Transverse colon (tissue), 4 donors: ENCODE results near the gene YWHAG. TPM values are rescaled to one million over a fixed set of nuclear protein-coding genes. Genes with fewer than 3 reads are reported as not detected.
A peak's percentile ranks its signal among the peaks of the same experiment; 100 is the strongest.
"Not testable (repeated sequence)": the region's sequence is repeated elsewhere in the genome, so short reads cannot be mapped to it uniquely, and the experiment has no call there.

Experiments
- DNase-seq: peaks from one replicate; pipeline ENCODE4 v3.0.0-alpha.2; 2019
- H3K27ac ChIP-seq, 4 donors: fragments of 200-600 bp; sonication (generic); 2 replicates each; pipeline ENCODE4 v1.5.1; 2016 to 2018; ENCODE audit warnings: inconsistent platforms in 4 of 4
- H3K27me3 ChIP-seq: fragments of 200-600 bp; sonication (generic); 2 replicates; pipeline ENCODE4 v1.5.1; 2017; ENCODE audit warnings: inconsistent platforms
- H3K36me3 ChIP-seq, 4 donors: fragments of 200-600 bp; sonication (generic); 2 replicates each; pipeline ENCODE4 v1.5.1; 2017 to 2019; ENCODE audit warnings: inconsistent platforms in 4 of 4
- H3K4me1 ChIP-seq, 4 donors: fragments of 200-600 bp; sonication (generic); 2 replicates each; pipeline ENCODE4 v1.5.1; 2017 to 2020; ENCODE audit warnings: inconsistent platforms in 4 of 4
- H3K4me3 ChIP-seq, 4 donors: fragments of 200-600 bp; sonication (generic); 1 replicate in 1 of 4; 2 replicates in 3 of 4; pipeline versions ENCODE4 v1.5.1 to v1.6.1; 2017 to 2019; ENCODE audit warnings: inconsistent platforms in 4 of 4
- H3K9me3 ChIP-seq, 2 donors: fragments of 200-600 bp; sonication (generic); 2 replicates each; pipeline ENCODE4 v1.5.1; 2017 to 2019; ENCODE audit warnings: inconsistent platforms in 2 of 2
- CTCF ChIP-seq, 5 experiments: fragments of 200-600 bp in 3 of 5; fragments of 450-650 bp in 2 of 5; sonication (generic) in 3 of 5; IDR thresholded peaks; 1 replicate in 2 of 5; 2 replicates in 3 of 5; pipeline ENCODE4 v1.5.1; 2016 to 2017; ENCODE audit warnings: antibody characterized with exemption in 5 of 5, inconsistent platforms in 3 of 5, mild to moderate bottlenecking in 2 of 5, moderate library complexity in 1 of 5
- EP300 ChIP-seq: sonication (generic); formaldehyde crosslinking; IDR thresholded peaks from one replicate; pipeline ENCODE4 v1.6.1; 2017; ENCODE audit warnings: antibody characterized with exemption, low read depth
- POLR2A ChIP-seq: fragments of 450-650 bp; IDR thresholded peaks from one replicate; pipeline ENCODE4 v1.6.1; 2016; ENCODE audit warnings: antibody characterized with exemption, mild to moderate bottlenecking, moderate library complexity
- POLR2AphosphoS5 ChIP-seq, 3 donors: sonication (generic); formaldehyde crosslinking; IDR thresholded peaks; one replicate each; pipeline ENCODE4 v1.6.1; 2016; ENCODE audit warnings: antibody characterized with exemption in 3 of 3
- WGBS, 2 donors: methylation state at CpG; one replicate each; pipeline ENCODE4 v1.1.5; 2018; ENCODE audit warnings: low coverage in 1 of 2; 5-methylcytosine and 5-hydroxymethylcytosine counted together
- in situ Hi-C, 4 donors: fragments of 200-750 bp; cut with MboI; loops; one replicate each; pipeline versions ENCODE4 v1.15.0 to v1.15.1; 2017; ENCODE audit warnings: low sequenced_read_pairs in 3 of 4, low pct_ligation_motif_present in 1 of 4, low pct_unique_long_range_greater_than_20kb in 1 of 4
- intact Hi-C: fragments of 100-400 bp; cut with DNase I; formaldehyde crosslinking; loops from one replicate; pipeline ENCODE4 v1.15.1; 2023; ENCODE audit warnings: low total_unique reads
- total RNA-seq, 4 donors: library from RNA; depleted of rRNA; stranded (reverse); fragments of >200 nt; gene quantifications; one replicate each; pipeline ENCODE4 v1.1.0, GENCODE V29; 2016

YWHAG gene
- total RNA-seq, 4 donors from 2014 or later: 35.9 to 71.6 (median 48.2) TPM

GRCh38 chr7:76315364-76315763, 43.4 kb downstream of the YWHAG start:
- intact Hi-C loops: loop anchor here (5.0 kb wide), 1 partner anchor 42 kb away; the partner anchor contains the start of gene YWHAG
- DNase-seq: peak; percentile 20
- WGBS, 2 donors: 44% methylated on average over 5 of the region's 5 CpGs; no CpG with 5 or more reads in 1 of the 2 donors
- no peaks in the 10 kb centered on the region for H3K36me3 ChIP-seq
- H3K9me3 ChIP-seq: no peaks in the 10 kb centered on the region
- in situ Hi-C loops: loop anchor here in 3 of 4 donors (5.0 to 10.0 kb wide), 2 partner anchors 138 to 141 kb away; no protein-coding TSS in a partner anchor
- H3K27me3 ChIP-seq: no peaks in the 10 kb centered on the region
- H3K4me1 ChIP-seq: peaks cover 12 to 34% (median 22%) of the 10 kb centered on the region in 4 donors
- no peak overlapping the region for H3K4me3 ChIP-seq
- TF ChIP-seq POLR2AphosphoS5 (IDR thresholded peaks at IDR 0.05) (no peak), CTCF (IDR thresholded peaks at IDR 0.05) (no peak), POLR2A (no peak)
- no peak overlapping the region for H3K27ac ChIP-seq

GRCh38 chr7:76314740-76315139, 44.1 kb downstream of the YWHAG start:
- H3K27ac ChIP-seq: not testable (repeated sequence)
- in situ Hi-C loops: loop anchor here in 3 of 4 donors (5.0 to 10.0 kb wide), 2 partner anchors 137 to 140 kb away; no protein-coding TSS in a partner anchor
- intact Hi-C loops: loop anchor here (1.0 to 5.0 kb wide), 3 partner anchors 23 to 136 kb away; partner anchors contain the start of gene YWHAG

GRCh38 chr7:76314042-76314721, 44.6 kb downstream of the YWHAG start:
- no peak overlapping the region for H3K27ac ChIP-seq
- 11 to 83% methylated on average over 1 to 9 of the region's 15 CpGs for WGBS, 2 donors
- no peaks in the 10 kb centered on the region for H3K9me3 ChIP-seq
- H3K4me1 ChIP-seq: peaks cover 7 to 32% (median 21%) of the 10 kb centered on the region in 4 donors
- peak; percentile 98 for DNase-seq
- intact Hi-C loops (loop anchor here (1.0 kb wide), 2 partner anchors 23 to 136 kb away; no protein-coding TSS in a partner anchor), in situ Hi-C loops (loop anchor here in 2 of 4 donors (10.0 kb wide), 1 partner anchor 139 kb away; no protein-coding TSS in a partner anchor)
- H3K27me3 ChIP-seq: no peaks in the 10 kb centered on the region
- TF ChIP-seq POLR2AphosphoS5 (IDR thresholded peaks at IDR 0.05): peak in 2 of 3 donors; percentile 32 to 68
- peak; percentile 100 for TF ChIP-seq CTCF (IDR thresholded peaks at IDR 0.05)
- no peak for TF ChIP-seq POLR2A
- no peak overlapping the region for H3K4me3 ChIP-seq
- no peaks in the 10 kb centered on the region for H3K36me3 ChIP-seq

More at GRCh38 chr7:76314740-76315139, 44.1 kb downstream of the YWHAG start:
- peaks cover 12 to 37% (median 25%) of the 10 kb centered on the region in 4 donors for H3K4me1 ChIP-seq
- not testable (repeated sequence) for H3K36me3 ChIP-seq, H3K27me3 ChIP-seq, H3K9me3 ChIP-seq, DNase-seq, H3K4me3 ChIP-seq
- WGBS, 2 donors: 50 to 67% methylated on average over 3 to 6 of the region's 6 CpGs

- in situ Hi-C loops: loop anchor here in 2 of 4 donors (10.0 kb wide), 1 partner anchor 137 kb away; no protein-coding TSS in a partner anchor
- intact Hi-C loops, H3K27ac ChIP-seq, H3K9me3 ChIP-seq, DNase-seq, H3K4me3 ChIP-seq, H3K36me3 ChIP-seq, H3K27me3 ChIP-seq: not testable (repeated sequence)
- 86 to 100% methylated on average over 1 to 6 of the region's 6 CpGs for WGBS, 2 donors
- H3K4me1 ChIP-seq: peaks cover 3 to 28% (median 18%) of the 10 kb centered on the region in 4 donors
Measured at GRCh38 chr7:76311838-76312237, 47.0 kb downstream of the YWHAG start.

- peak; percentile 47 for DNase-seq
- WGBS, 2 donors: 27% methylated on average over 20 of the region's 21 CpGs; no CpG with 5 or more reads in 1 of the 2 donors
- intact Hi-C loops (no loop called here), in situ Hi-C loops (loop anchor here in 2 of 4 donors (10.0 kb wide), 1 partner anchor 136 kb away; no protein-coding TSS in a partner anchor)
- H3K27me3 ChIP-seq: no peaks in the 10 kb centered on the region
- peak overlapping the region; percentile 46 to 64 (median 59) for H3K27ac ChIP-seq
- TF ChIP-seq POLR2A: no peak
- TF ChIP-seq CTCF (IDR thresholded peaks at IDR 0.05): no peak
- TF ChIP-seq POLR2AphosphoS5 (IDR thresholded peaks at IDR 0.05): no peak
- TF ChIP-seq EP300: no peak
- H3K36me3 ChIP-seq: no peaks in the 10 kb centered on the region
- H3K4me3 ChIP-seq: no peak overlapping the region
- H3K9me3 ChIP-seq: no peaks in the 10 kb centered on the region
- H3K4me1 ChIP-seq: peaks cover 7 to 36% (median 21%) of the 10 kb centered on the region in 4 donors
Measured at GRCh38 chr7:76310102-76310957, 48.5 kb downstream of the YWHAG start.

GRCh38 chr7:76309341-76310101, 49.3 kb downstream of the YWHAG start:
- H3K27me3 ChIP-seq, DNase-seq, H3K4me3 ChIP-seq, H3K9me3 ChIP-seq, H3K27ac ChIP-seq, H3K36me3 ChIP-seq, intact Hi-C loops: not testable (repeated sequence)
- peaks cover 7 to 44% (median 24%) of the 10 kb centered on the region in 4 donors for H3K4me1 ChIP-seq
- 95% methylated on average over 36 of the region's 50 CpGs; no CpG with 5 or more reads in 1 of the 2 donors for WGBS, 2 donors
- in situ Hi-C loops: loop anchor here in 2 of 4 donors (10.0 kb wide), 1 partner anchor 135 kb away; no protein-coding TSS in a partner anchor
